Body of pancreas (tissue), 4 donors: Measurements from ENCODE around the gene TTC16. TPM values are rescaled to one million over a fixed set of nuclear protein-coding genes. Genes with fewer than 3 reads are reported as not detected.

Experiments used
- ATAC-seq: fragments of 150-250 bp; one replicate; pipeline ENCODE4 v1.9.1; 2016
- DNase-seq, 4 donors: peaks; one replicate each; pipeline ENCODE4 v3.0.0-alpha.2; 2019
- H3K27ac ChIP-seq, 4 donors: fragments of 200-600 bp; sonication (generic); 1 replicate in 3 of 4; 2 replicates in 1 of 4; pipeline versions ENCODE4 v1.5.1 to v1.6.1; 2016 to 2019; ENCODE audit warnings: mild to moderate bottlenecking in 1 of 4, mixed read lengths in 1 of 4, moderate library complexity in 1 of 4
- H3K27me3 ChIP-seq, 2 donors: fragments of 200-600 bp; sonication (generic); one replicate each; pipeline ENCODE4 v1.6.0; 2016; ENCODE audit warnings: mild to moderate bottlenecking in 1 of 2
- H3K36me3 ChIP-seq, 2 donors: fragments of 200-600 bp; sonication (generic); replicated peaks in 1 of 2; 2 replicates each; pipeline ENCODE4 v1.5.1; 2016; ENCODE audit warnings: low read depth in 2 of 2; ENCODE audit not compliant: insufficient read depth in 1 of 2
- H3K4me1 ChIP-seq: fragments of 200-600 bp; sonication (generic); one replicate; pipeline ENCODE4 v1.6.0; 2016
- H3K4me3 ChIP-seq, 2 donors: fragments of 200-600 bp; sonication (generic); 1 replicate in 1 of 2; 2 replicates in 1 of 2; pipeline ENCODE4 v1.5.1; 2016 to 2019
- H3K9me3 ChIP-seq, 3 donors: fragments of 200-600 bp; sonication (generic); 1 replicate in 2 of 3; 2 replicates in 1 of 3; pipeline ENCODE4 v1.5.1; 2016
- POLR2A ChIP-seq, 3 donors: fragments of 450-650 bp; IDR thresholded peaks; one replicate each; pipeline ENCODE4 v1.6.1; 2016; ENCODE audit warnings: antibody characterized with exemption in 3 of 3, mild to moderate bottlenecking in 2 of 3
- WGBS, 2 donors: methylation state at CpG; one replicate each; pipeline ENCODE4 v1.1.5; 2017; 5-methylcytosine and 5-hydroxymethylcytosine counted together
- intact Hi-C: fragments of 100-400 bp; cut with DNase I; formaldehyde crosslinking; loops from one replicate; pipeline ENCODE4 v1.15.1; 2023
- total RNA-seq, 2 donors: library from RNA; depleted of rRNA; stranded (reverse); fragments of >200 nt; gene quantifications; one replicate each; pipeline ENCODE4 v1.1.0, GENCODE V29; 2016
- TF ChIP-seq, protein P1 (sequence below), 7 experiments: fragments of 450-650 bp in 4 of 7; fragments of 200-600 bp in 3 of 7; sonication (generic) in 3 of 7; IDR thresholded peaks; one replicate each; pipeline ENCODE4 v1.5.1; 2016 to 2019; ENCODE audit warnings: antibody characterized with exemption in 7 of 7

Gene TTC16
- total RNA-seq, 2 donors from 2014 or later = under 0.01 to 0.52 TPM

DNA sequence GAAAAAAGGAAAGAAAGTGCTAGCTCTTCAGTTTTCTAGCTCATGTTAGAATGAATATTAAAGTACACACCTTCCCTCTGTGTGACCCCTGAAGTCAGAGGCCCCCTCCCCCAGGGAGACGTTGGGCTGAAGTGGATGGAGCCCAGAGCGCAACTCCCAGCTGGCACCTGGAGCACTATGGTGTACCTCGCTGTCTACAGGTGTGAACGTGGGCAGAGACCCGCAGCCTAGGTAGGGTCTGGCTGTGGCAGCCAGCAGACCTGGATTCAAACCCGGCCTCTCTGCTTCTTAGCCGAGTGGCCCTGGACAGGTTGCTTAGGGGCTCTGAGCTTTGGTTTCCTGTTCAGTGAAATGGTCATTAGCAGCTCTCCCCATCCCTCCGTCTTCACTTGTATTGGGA lies 12.9 kb downstream of the TTC16 start:
- no peak for DNase-seq
- Histone ChIP-seq H3K27ac (no peak overlapping the region), H3K4me3 (no peak overlapping the region), H3K27me3 (no peaks in the 10 kb centered on the region), H3K4me1 (no peaks in the 10 kb centered on the region), H3K36me3 (no peaks in the 10 kb centered on the region), H3K9me3 (no peaks in the 10 kb centered on the region)
- TF ChIP-seq, protein P1, sequence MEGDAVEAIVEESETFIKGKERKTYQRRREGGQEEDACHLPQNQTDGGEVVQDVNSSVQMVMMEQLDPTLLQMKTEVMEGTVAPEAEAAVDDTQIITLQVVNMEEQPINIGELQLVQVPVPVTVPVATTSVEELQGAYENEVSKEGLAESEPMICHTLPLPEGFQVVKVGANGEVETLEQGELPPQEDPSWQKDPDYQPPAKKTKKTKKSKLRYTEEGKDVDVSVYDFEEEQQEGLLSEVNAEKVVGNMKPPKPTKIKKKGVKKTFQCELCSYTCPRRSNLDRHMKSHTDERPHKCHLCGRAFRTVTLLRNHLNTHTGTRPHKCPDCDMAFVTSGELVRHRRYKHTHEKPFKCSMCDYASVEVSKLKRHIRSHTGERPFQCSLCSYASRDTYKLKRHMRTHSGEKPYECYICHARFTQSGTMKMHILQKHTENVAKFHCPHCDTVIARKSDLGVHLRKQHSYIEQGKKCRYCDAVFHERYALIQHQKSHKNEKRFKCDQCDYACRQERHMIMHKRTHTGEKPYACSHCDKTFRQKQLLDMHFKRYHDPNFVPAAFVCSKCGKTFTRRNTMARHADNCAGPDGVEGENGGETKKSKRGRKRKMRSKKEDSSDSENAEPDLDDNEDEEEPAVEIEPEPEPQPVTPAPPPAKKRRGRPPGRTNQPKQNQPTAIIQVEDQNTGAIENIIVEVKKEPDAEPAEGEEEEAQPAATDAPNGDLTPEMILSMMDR (IDR thresholded peaks at IDR 0.05) = no peak
- no peak for TF ChIP-seq POLR2A (IDR thresholded peaks at IDR 0.05)
- intact Hi-C loops = no loop called here
- no peak for ATAC-seq
- WGBS, 2 donors = 83 to 85% methylated on average over 5 to 8 of the region's 8 CpGs

DNA sequence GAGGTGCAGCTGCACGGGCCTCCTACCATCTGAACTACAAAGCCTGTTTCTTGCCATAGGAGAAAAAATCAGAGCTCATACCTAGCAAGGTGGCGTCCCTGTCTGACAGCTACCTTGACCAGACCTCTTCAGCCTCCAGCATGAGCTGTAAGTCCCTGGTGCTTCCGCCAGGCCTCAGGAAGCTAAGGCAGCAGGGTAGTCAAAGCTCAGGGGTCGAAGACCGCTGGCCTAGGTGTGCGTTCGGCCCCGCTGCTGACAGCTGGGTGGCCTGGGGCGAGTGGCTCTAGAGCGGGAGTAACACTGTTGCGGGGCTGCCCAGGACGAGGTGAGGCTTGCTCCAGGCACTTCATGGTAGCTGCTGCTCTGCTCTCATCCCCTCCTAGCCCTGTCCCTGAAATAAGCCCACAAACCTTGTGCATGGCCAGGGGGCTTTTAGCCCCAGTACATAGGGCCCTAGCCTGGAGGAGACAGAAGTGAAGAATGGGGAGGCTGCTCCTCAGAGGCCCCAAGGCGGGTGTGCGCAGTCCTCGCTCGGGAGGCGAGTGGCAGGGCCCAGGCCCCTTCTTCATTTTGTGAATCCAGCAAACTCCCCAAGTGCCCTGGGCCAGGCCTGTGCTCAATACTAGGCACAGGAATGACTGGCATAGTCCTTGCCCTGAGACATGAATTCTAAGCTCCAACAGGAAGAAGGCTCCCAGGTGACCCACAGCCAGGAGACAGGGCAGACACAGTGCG lies 13.8 kb downstream of the TTC16 start:
- intact Hi-C loops = loop anchor here (5.0 to 10.0 kb wide), 4 partner anchors 53 to 193 kb away; partner anchors contain the start of gene AK1
- Histone ChIP-seq H3K4me1 (peaks cover 7% of the 10 kb centered on the region), H3K9me3 (no peaks in the 10 kb centered on the region), H3K27ac (no peak overlapping the region), H3K4me3 (no peak overlapping the region), H3K27me3 (no peaks in the 10 kb centered on the region), H3K36me3 (no peaks in the 10 kb centered on the region)
- DNase-seq (no peak), ATAC-seq (no peak)
- no peak for TF ChIP-seq POLR2A (IDR thresholded peaks at IDR 0.05)
- TF ChIP-seq, protein P1 (IDR thresholded peaks at IDR 0.05) = no peak
- 79 to 86% methylated on average over 10 to 18 of the region's 18 CpGs for whole genome bisulfite sequencing, 2 donors

DNA sequence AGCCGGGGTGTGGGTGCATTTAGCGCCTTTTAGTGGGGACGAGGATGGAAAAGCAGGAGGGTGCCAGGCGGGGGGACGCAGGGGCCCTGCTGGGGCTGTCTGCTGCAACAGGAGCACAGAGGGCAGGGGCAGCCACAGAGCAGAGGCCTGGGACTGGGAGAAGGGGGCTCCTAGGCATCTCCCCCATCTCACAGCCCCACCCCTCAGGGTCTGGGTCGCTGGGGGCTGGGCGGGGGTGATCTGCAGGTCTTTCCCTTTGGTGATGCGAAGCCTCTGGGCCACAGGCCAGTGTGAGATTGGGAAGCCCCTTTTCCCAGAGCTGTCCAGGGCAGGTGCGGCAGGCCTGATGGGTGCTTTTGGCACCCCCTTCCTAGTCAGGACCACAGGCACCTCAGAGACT lies 14.4 kb downstream of the TTC16 start:
- Histone ChIP-seq H3K36me3 (no peaks in the 10 kb centered on the region), H3K4me1 (peaks cover 7% of the 10 kb centered on the region), H3K4me3 (no peak overlapping the region), H3K27ac (no peak overlapping the region), H3K9me3 (no peaks in the 10 kb centered on the region), H3K27me3 (no peaks in the 10 kb centered on the region)
- DNase-seq (no peak), ATAC-seq (no peak)
- 91 to 100% methylated on average over 5 to 9 of the region's 9 CpGs for WGBS, 2 donors
- intact Hi-C loops = loop anchor here (5.0 to 10.0 kb wide), 4 partner anchors 52 to 192 kb away; partner anchors contain the start of gene AK1
- TF ChIP-seq, protein P1 (IDR thresholded peaks at IDR 0.05) = no peak
- TF ChIP-seq POLR2A (IDR thresholded peaks at IDR 0.05) = no peak

DNA sequence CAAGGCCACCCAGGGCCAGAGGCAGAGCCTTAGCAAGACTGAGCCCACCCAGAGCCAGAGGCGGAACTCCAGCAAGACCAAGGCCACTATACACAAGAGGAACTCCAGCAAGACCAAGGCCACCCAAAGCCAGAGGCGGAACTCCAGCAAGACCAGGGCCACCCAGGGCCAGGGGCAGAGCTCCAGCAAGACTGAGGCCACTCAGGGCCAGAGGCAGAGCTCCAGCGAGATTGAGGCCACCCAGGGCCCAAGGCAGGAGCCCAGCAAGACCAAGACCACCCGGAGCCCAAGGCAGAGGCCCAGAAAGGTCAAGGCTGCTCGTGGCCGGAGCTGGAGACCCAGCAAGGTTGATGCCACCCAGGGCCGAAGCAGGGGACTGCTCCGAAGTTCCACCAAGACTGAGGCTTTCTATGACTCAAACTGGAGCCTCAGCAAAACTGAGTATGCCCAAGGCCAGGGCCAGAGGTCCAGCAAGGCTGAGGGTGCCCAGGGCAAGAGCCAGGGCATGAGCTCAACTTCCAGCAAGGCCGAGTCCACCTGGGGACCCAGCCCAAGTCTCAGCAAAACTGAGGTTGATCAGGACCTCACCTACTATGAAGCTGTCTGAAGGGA lies 15.0 kb downstream of the TTC16 start:
- H3K4me1 ChIP-seq = peaks cover 7% of the 10 kb centered on the region
- DNase-seq (no peak), ATAC-seq (no peak)
- no peaks in the 10 kb centered on the region for H3K27me3 ChIP-seq
- TF ChIP-seq POLR2A (IDR thresholded peaks at IDR 0.05) = no peak
- TF ChIP-seq, protein P1 (IDR thresholded peaks at IDR 0.05) = no peak
- no peaks in the 10 kb centered on the region for H3K9me3 ChIP-seq
- no peak overlapping the region for H3K4me3 ChIP-seq
- intact Hi-C loops = loop anchor here (5.0 to 10.0 kb wide), 4 partner anchors 51 to 191 kb away; partner anchors contain the start of gene AK1
- WGBS, 2 donors = 72 to 76% methylated on average over 5 to 6 of the region's 9 CpGs
- no peaks in the 10 kb centered on the region for H3K36me3 ChIP-seq
- no peak overlapping the region for H3K27ac ChIP-seq
